Activated CD4-positive, alpha-beta T cell treated with anti-CD3 and anti-CD28 coated beads for 24 hours (primary cell): ENCODE results near the gene GPR85.
"Not testable (repeated sequence)": the region's sequence is repeated elsewhere in the genome, so short reads cannot be mapped to it uniquely, and the experiment has no call there.

Source experiments
- DNase-seq, 2 donors: peaks; one replicate each; pipeline ENCODE4 v3.0.0-alpha.2; 2020; ENCODE audit warnings: low read depth in 2 of 2

GPR85 gene

GRCh38 chr7:113084496-113085172 lies 2.0 kb downstream of the GPR85 start:
- DNase-seq, result no peak

DNA sequence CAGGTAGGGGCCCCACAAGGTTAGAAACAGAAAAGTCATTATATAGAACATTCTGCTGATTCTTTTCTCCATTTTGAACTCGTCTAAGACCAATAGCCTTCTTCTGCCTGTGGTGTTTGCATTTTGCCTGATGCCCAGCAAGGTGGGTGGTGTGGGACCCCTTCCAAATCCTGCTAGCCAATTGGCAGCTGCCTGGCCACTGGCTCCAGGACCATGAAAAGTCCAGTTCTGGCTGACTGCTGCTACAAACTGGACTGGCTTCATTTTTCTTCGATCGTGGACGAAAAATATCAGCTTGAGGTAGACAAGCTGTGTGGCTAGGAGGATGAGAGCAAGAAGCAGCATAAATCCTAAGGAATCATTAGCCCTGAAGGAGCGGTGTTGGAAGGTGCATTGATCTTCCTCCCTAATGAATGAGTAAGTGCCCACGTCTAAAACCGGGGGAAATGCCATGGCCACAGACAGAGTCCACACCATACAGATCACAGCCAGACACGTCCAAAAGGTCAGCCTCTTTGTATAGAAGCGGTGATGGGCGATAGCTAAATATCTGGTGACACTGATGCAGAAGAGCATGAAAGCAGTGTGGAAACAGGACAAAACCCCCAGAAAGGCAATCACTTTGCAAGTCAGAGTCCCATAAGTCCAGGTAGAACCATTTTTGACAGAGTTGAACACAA lies 2.7 kb downstream of the GPR85 start:
- no peak for DNase-seq

- no peak for DNase-seq
These were observed 3.4 kb downstream of the GPR85 start for GRCh38 chr7:113083132-113083815.

DNA sequence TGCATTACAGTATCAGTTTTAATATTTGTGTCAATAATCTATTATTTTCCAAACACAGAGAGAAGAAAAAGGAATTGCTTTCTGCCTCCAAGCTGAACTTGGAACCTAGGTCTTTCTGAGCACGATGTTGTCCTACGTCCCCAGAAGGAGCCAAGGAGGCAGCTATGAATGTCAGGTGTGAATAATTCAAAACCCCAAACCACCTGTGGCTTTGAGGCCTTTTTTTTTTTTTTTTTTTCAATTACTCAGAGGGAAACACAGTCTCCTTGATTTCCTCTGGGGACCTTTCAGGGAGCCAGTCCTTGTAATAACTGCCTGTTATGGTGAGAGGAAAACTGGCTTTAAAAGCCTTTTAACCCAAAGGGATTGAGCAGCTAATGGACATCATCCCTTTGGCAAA lies 8.3 kb downstream of the GPR85 start:
- DNase-seq, result no peak

DNA sequence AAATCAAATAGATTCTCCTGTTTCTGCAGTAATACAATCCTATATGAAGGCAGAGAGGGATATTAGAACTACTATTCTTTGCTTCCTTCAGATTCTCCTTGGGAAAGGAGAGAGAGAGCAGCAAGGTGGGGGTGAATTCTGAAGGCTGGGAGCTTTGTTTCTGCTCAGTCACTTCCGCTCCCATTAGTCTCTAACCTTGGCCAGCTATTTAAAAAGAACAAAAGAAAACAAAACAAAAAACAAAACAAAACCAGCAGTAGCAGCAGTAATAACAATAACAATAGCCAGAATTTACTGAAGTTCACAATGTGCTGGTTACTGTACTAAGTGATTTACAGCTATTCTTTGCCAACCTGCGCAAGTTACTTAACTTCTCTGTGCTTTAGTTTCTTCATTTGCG lies 9.9 kb downstream of the GPR85 start:
- DNase-seq, result no peak

- DNase-seq, result no peak
These were observed 15.2 kb downstream of the GPR85 start for GRCh38 chr7:113071465-113071864.

DNA sequence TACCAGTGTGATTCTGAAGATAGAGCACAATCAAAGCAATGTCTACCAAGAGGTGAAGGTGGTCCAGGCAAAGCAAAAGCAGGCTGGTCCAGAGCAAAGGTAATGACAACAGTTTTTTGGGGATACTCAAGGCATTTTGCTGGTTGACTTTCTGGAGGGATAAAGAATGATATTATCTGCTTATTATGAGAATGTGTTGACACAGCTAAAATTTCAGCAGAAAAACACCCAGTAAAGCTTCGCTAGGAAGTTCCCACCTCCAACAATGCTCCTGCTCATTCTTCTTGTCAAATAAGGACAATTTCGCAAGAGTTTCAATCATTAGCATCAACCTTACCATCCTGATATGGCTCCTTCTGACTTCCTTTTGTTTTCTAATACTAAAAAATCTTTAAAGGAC lies 24.1 kb downstream of the GPR85 start:
- DNase-seq, result no peak

- DNase-seq, result no peak
These were observed 26.5 kb downstream of the GPR85 start for GRCh38 chr7:113060100-113060499.

- no peak for DNase-seq
These were observed 31.7 kb downstream of the GPR85 start for GRCh38 chr7:113054938-113055337.

DNA sequence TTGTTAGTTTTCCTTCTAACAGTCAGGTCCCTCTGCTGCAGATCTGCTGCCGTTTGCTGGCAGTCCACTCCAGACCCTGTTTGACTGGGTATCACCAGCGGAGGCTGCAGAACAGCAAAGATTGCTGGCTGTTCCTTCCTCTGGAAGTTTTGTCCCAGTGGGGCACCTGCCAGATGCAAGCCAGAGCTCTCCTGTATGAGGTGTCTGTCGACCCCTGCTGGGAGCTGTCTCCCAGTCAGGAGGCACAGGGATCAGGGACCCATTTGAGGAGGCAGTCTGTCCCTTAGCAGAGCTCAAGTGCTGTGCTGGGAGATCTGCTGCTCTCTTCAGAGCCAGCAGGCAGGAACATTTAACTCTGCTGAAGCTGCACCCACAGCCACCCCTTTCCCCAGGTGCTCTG lies 32.4 kb downstream of the GPR85 start:
- not testable (repeated sequence) for DNase-seq

DNA sequence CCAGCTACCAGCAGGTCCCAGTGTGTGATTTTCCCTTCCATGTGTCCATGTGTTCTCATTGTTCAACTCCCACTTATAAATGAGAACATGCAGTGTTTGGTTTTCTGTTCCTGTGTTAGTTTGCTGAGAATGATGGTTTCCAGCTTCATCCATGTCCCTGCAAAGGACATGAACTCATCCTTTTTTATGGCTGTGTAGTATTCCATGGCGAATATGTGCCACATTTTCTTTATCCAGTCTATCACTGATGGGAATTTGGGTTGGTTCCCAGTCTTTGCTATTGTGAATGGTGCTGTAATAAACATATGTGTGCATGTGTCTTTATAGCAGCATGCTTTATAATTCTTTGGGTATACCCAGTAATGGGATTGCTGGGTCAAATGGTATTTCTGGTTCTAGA lies 37.4 kb downstream of the GPR85 start:
- not testable (repeated sequence) for DNase-seq

DNA sequence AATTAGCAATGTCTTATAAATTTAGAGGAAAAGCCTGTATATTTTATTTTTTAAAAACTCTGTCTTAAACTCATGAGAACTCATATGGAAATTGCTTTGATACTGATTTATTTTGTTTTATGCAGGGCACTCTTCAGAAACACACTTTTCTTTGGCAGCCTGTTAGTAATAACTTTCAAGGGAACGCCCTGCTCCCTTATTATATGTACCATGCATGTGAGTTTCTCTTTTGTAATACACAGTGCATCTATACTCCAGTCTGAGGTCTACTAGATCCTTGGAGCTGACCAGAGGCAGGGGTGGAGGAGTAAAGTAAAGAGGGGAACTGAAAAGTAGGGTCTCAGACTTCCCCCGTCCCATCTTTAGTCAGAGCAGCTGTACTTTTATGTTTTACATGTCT lies 40.2 kb downstream of the GPR85 start:
- no peak for DNase-seq

DNA sequence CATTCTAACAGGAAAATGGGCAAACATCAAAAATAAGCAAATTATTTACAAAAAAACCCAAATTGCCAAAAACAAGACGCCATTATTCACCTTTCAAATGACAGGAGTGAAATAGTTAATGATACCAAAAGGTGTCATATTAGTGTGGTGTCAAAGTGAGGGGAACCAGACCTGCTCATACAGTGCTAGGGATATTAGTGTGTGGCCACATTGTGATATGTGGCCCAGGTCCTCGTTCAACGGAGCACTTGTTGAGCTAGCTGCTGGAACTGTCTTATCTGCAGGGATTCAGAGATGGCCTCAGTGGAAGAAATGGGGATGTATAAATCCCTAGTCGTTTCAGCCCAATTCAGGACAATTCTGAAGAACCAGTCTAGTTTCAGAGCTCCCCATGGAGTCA lies 41.2 kb downstream of the GPR85 start:
- DNase-seq, result no peak

GRCh38 chr7:113044394-113044793 lies 42.2 kb downstream of the GPR85 start:
- no peak for DNase-seq

GRCh38 chr7:113040849-113041248 lies 45.8 kb downstream of the GPR85 start:
- DNase-seq, result no peak

- no peak for DNase-seq
These were observed 52.7 kb downstream of the GPR85 start for GRCh38 chr7:113033959-113034358.
